Astrocyte (in vitro differentiated cells and primary cell): Measurements from ENCODE around the gene UNC5A. TPM values are rescaled to one million over a fixed set of nuclear protein-coding genes. Genes with fewer than 3 reads are reported as not detected.

Source experiments
- DNase-seq: peaks from one replicate; pipeline ENCODE4 v3.0.0-alpha.2; 2010; ENCODE audit warnings: low read depth
- FAIRE-seq: peaks from 2 replicates; lab custom pipeline; 2011; peaks lifted over from hg19 to GRCh38; lab: Jason Lieb, UNC
- H2AFZ ChIP-seq: 2 replicates; pipeline ENCODE4 v1.6.0; 2012; ENCODE audit warnings: low read depth, low read length, inconsistent platforms
- H3K27ac ChIP-seq: 2 replicates; pipeline ENCODE4 v1.5.1; 2011; ENCODE audit warnings: low read depth, low read length, inconsistent platforms
- H3K27me3 ChIP-seq: 2 replicates; pipeline ENCODE4 v1.6.0; 2011; ENCODE audit warnings: low read length, inconsistent platforms; ENCODE audit not compliant: insufficient read depth
- H3K36me3 ChIP-seq: 2 replicates; pipeline ENCODE4 v1.5.1; 2011; ENCODE audit warnings: low read length, inconsistent platforms; ENCODE audit not compliant: insufficient read depth
- H3K4me1 ChIP-seq: 2 replicates; pipeline ENCODE4 v1.5.1; 2011; ENCODE audit warnings: low read length, inconsistent platforms; ENCODE audit not compliant: insufficient read depth
- H3K4me2 ChIP-seq: 2 replicates; pipeline ENCODE4 v1.6.0; 2012; ENCODE audit warnings: low read length, inconsistent platforms
- H3K4me3 ChIP-seq: 2 replicates; pipeline ENCODE4 v1.5.1; 2011; ENCODE audit warnings: low read depth, mild to moderate bottlenecking, low read length, inconsistent platforms; ENCODE audit not compliant: insufficient read depth
- H3K79me2 ChIP-seq: 2 replicates; pipeline ENCODE4 v1.6.0; 2012; ENCODE audit warnings: mild to moderate bottlenecking, low read length, inconsistent platforms; ENCODE audit not compliant: insufficient read depth
- H3K9ac ChIP-seq: 2 replicates; pipeline ENCODE4 v1.6.0; 2012; ENCODE audit warnings: mild to moderate bottlenecking, low read length, inconsistent platforms
- H3K9me3 ChIP-seq: 2 replicates; pipeline ENCODE4 v1.5.1; 2012; ENCODE audit warnings: low read depth, mild to moderate bottlenecking, low read length, inconsistent platforms; ENCODE audit not compliant: insufficient read depth
- H4K20me1 ChIP-seq: 2 replicates; pipeline ENCODE4 v1.6.0; 2012; ENCODE audit warnings: low read length, inconsistent platforms; ENCODE audit not compliant: insufficient read depth
- H3K27ac Mint-ChIP-seq: one replicate; pipeline ENCODE4 v1.8.0; 2021; ENCODE audit warnings: mild to moderate bottlenecking, mixed read lengths; ENCODE audit not compliant: unreplicated experiment
- H3K27me3 Mint-ChIP-seq: one replicate; pipeline ENCODE4 v1.8.0; 2021; ENCODE audit warnings: low read depth, mixed read lengths; ENCODE audit not compliant: unreplicated experiment
- H3K36me3 Mint-ChIP-seq: one replicate; pipeline ENCODE4 v1.8.0; 2021; ENCODE audit warnings: low read depth, mixed read lengths; ENCODE audit not compliant: unreplicated experiment
- H3K4me1 Mint-ChIP-seq: one replicate; pipeline ENCODE4 v1.8.0; 2021; ENCODE audit warnings: low read depth, mixed read lengths; ENCODE audit not compliant: unreplicated experiment
- H3K4me3 Mint-ChIP-seq: one replicate; pipeline ENCODE4 v1.8.0; 2021; ENCODE audit warnings: mild to moderate bottlenecking, moderate library complexity, mixed read lengths; ENCODE audit not compliant: unreplicated experiment
- H3K9me3 Mint-ChIP-seq: one replicate; pipeline ENCODE4 v1.8.0; 2021; ENCODE audit warnings: mild to moderate bottlenecking, mixed read lengths; ENCODE audit not compliant: unreplicated experiment
- CTCF ChIP-seq: IDR thresholded peaks from 2 replicates; pipeline ENCODE4 v1.5.1; 2011; ENCODE audit warnings: low read depth, mild to moderate bottlenecking, inconsistent platforms, low read length, moderate library complexity; ENCODE audit not compliant: insufficient read depth
- EZH2 ChIP-seq: IDR thresholded peaks from 2 replicates; pipeline ENCODE4 v1.6.1; 2012; ENCODE audit warnings: mild to moderate bottlenecking, low read length, inconsistent platforms; ENCODE audit not compliant: insufficient read depth
- total RNA-seq: library from RNA; stranded (reverse); gene quantifications from 2 replicates; pipeline ENCODE4 v1.2.1, GENCODE V29; 2021

UNC5A gene
- total RNA-seq, 1 donor from 2014 or later = 0.70 TPM

DNA sequence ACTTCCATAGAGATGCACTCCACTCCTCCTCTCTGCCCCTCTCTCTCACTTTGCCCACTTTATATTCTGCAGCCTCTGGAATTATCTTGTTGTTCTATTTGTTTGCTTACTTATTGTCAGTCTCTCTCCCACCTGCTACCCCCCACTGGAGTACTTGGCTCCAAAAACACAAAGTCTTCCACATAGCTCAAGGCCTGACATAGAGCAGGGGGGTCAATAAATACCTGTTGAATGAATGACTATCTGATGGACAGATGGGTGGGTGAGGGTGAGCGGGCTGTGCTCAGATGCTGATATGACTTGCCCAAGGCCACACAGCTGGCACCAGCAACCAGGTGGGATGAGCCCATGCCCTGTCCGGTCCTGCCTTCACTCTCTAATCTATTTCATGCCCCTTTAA, 13.4 kb upstream of the UNC5A start:
- H3K36me3 ChIP-seq = no peaks in the 10 kb centered on the region
- Mint-ChIP-seq H3K4me1 (no peaks in the 10 kb centered on the region), H3K4me3 (no peak overlapping the region), H3K9me3 (peaks cover 3% of the 10 kb centered on the region), H3K36me3 (peaks cover 2% of the 10 kb centered on the region), H3K27me3 (peaks cover 49% of the 10 kb centered on the region), H3K27ac (no peak overlapping the region)
- H4K20me1 ChIP-seq = no peaks in the 10 kb centered on the region
- H3K4me1 ChIP-seq = no peaks in the 10 kb centered on the region
- H3K27me3 ChIP-seq = peaks cover 39% of the 10 kb centered on the region
- H3K9me3 ChIP-seq = no peaks in the 10 kb centered on the region
- DNase-seq (no peak), FAIRE-seq (no peak)
- H3K4me2 ChIP-seq = no peak overlapping the region
- no peak overlapping the region for H3K9ac ChIP-seq
- H3K27ac ChIP-seq = no peak overlapping the region
- no peak for TF ChIP-seq CTCF
- TF ChIP-seq EZH2 = no peak
- no peak overlapping the region for H3K4me3 ChIP-seq
- H2AFZ ChIP-seq = no peak overlapping the region
- no peaks in the 10 kb centered on the region for H3K79me2 ChIP-seq

DNA sequence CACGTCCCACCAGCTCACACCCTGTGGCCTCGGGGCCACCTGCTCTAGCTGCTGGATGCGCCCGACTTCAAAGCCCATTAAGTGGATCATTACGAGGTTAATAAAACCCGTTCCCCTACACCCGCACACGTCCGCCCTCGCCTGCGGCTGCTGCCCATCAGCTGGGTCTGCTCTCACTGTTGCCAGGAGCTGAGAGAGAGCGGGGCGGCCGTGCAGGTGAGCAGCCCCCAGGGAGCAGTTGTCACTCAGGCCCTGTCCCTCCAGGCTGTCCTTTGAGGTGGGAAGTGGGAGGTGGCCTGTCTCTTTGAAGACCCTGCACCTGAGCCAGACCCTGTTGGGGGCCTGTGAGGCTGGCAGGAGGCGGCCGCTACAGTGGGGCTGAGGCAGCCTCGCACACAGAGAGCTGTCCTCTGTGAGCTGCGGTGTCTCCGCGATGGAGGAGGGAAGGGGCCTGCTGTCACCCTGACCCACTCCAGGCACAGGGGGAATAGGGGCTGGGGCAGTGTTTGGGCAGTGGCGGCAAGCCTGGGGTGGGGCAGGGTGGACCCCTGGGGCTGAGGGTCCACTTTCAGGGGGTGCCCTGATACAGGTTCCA, 12.8 kb upstream of the UNC5A start:
- H3K27me3 Mint-ChIP-seq = peaks cover 46% of the 10 kb centered on the region

More for the DNA sequence above, 12.8 kb upstream of the UNC5A start:
- no peak overlapping the region for H3K27ac Mint-ChIP-seq
- no peaks in the 10 kb centered on the region for H3K4me1 Mint-ChIP-seq
- H3K36me3 Mint-ChIP-seq = peaks cover 2% of the 10 kb centered on the region
- H3K79me2 ChIP-seq = no peaks in the 10 kb centered on the region
- no peak for TF ChIP-seq EZH2
- no peak for TF ChIP-seq CTCF
- no peak overlapping the region for H3K4me2 ChIP-seq
- H3K4me1 ChIP-seq = no peaks in the 10 kb centered on the region
- no peaks in the 10 kb centered on the region for H4K20me1 ChIP-seq
- FAIRE-seq (no peak), DNase-seq (no peak)
- H3K27me3 ChIP-seq = peaks cover 36% of the 10 kb centered on the region
- no peak overlapping the region for H3K4me3 ChIP-seq
- H3K36me3 ChIP-seq = no peaks in the 10 kb centered on the region
- no peak overlapping the region for H3K4me3 Mint-ChIP-seq
- H3K9ac ChIP-seq = no peak overlapping the region
- H3K27ac ChIP-seq = no peak overlapping the region
- H3K9me3 ChIP-seq = no peaks in the 10 kb centered on the region
- H2AFZ ChIP-seq = no peak overlapping the region
- H3K9me3 Mint-ChIP-seq = peaks cover 3% of the 10 kb centered on the region
